Right lobe of liver (tissue), 4 donors: ENCODE data around the gene RSRC1.

Experiments used
- POLR2A ChIP-seq: fragments of 450-650 bp; IDR thresholded peaks from one replicate; pipeline ENCODE4 v1.6.1; 2017; ENCODE audit warnings: antibody characterized with exemption, mild to moderate bottlenecking
- TF ChIP-seq, protein P1 (sequence below), 4 donors: fragments of 200-600 bp in 3 of 4; fragments of 450-650 bp in 1 of 4; IDR thresholded peaks; one replicate each; pipeline versions ENCODE4 v1.5.1 to v1.8.0; 2016 to 2022; ENCODE audit warnings: antibody characterized with exemption in 4 of 4, mild to moderate bottlenecking in 2 of 4
- donor health status: DM: no; HTN: no; CAD: no.
- donor health status: DM: no; HTN: no; CAD: no.
- donor health status: DM: no; HTN: yes; CAD: no.

DNA sequence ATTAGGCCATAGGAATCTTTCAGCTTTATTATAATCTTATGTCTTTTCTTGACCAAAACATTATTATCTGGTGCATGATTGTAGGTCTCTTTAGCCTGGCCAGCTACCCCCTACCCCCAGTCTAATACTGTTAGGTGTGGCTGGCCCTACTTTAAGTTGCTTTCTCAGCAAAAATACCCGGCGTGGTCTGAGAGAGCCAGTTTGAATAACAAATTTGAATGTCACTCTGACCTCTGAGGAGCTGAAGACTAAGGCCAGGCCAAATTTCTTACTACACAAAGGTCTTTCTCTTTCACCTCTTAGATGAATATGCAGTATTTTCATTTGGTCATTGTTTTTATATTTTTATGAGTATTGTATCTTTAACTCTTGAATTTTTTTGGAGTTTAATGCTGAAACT, 272.6 kb downstream of the RSRC1 start:
- TF ChIP-seq, protein P1, sequence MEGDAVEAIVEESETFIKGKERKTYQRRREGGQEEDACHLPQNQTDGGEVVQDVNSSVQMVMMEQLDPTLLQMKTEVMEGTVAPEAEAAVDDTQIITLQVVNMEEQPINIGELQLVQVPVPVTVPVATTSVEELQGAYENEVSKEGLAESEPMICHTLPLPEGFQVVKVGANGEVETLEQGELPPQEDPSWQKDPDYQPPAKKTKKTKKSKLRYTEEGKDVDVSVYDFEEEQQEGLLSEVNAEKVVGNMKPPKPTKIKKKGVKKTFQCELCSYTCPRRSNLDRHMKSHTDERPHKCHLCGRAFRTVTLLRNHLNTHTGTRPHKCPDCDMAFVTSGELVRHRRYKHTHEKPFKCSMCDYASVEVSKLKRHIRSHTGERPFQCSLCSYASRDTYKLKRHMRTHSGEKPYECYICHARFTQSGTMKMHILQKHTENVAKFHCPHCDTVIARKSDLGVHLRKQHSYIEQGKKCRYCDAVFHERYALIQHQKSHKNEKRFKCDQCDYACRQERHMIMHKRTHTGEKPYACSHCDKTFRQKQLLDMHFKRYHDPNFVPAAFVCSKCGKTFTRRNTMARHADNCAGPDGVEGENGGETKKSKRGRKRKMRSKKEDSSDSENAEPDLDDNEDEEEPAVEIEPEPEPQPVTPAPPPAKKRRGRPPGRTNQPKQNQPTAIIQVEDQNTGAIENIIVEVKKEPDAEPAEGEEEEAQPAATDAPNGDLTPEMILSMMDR (IDR thresholded peaks at IDR 0.05) = no peak
- no peak for TF ChIP-seq POLR2A
